HepG2 (cell line): ENCODE measurements around the gene B3GAT3.

Experiments used
- EZH2 ChIP-seq: conservative IDR thresholded peaks from 2 replicates; pipeline ENCODE4 v1.6.1; 2012; ENCODE audit warnings: mild to moderate bottlenecking, low read depth, low read length, moderate library complexity
- GTF2F1 ChIP-seq: fragments of 150-350 bp; IDR thresholded peaks from 2 replicates; pipeline ENCODE4 v1.6.1; 2014; ENCODE audit warnings: low read length
- TAF1 ChIP-seq: sonication (generic); formaldehyde crosslinking; IDR thresholded peaks from 2 replicates; pipeline ENCODE4 v1.4.0; 2020; ENCODE audit warnings: missing genetic modification reagents
- ZNF10 ChIP-seq: sonication (generic); formaldehyde crosslinking; IDR thresholded peaks from 2 replicates; pipeline ENCODE4 v1.4.0; 2020; ENCODE audit warnings: mild to moderate bottlenecking, low read depth, missing genetic modification reagents, borderline replicate concordance
- TF ChIP-seq, protein P1 (sequence below): sonication (generic); formaldehyde crosslinking; IDR thresholded peaks from 2 replicates; pipeline ENCODE4 v1.5.0; 2020; ENCODE audit warnings: mild to moderate bottlenecking, missing genetic modification reagents, moderate library complexity

GRCh38 chr11:62573006-62573591, 48.7 kb downstream of the B3GAT3 start:
- TF ChIP-seq TAF1 (CRISPR knock-in tag), result no peak
- TF ChIP-seq EZH2, result no peak
- TF ChIP-seq GTF2F1, result no peak
- TF ChIP-seq ZNF10, result no peak
- TF ChIP-seq, protein P1, sequence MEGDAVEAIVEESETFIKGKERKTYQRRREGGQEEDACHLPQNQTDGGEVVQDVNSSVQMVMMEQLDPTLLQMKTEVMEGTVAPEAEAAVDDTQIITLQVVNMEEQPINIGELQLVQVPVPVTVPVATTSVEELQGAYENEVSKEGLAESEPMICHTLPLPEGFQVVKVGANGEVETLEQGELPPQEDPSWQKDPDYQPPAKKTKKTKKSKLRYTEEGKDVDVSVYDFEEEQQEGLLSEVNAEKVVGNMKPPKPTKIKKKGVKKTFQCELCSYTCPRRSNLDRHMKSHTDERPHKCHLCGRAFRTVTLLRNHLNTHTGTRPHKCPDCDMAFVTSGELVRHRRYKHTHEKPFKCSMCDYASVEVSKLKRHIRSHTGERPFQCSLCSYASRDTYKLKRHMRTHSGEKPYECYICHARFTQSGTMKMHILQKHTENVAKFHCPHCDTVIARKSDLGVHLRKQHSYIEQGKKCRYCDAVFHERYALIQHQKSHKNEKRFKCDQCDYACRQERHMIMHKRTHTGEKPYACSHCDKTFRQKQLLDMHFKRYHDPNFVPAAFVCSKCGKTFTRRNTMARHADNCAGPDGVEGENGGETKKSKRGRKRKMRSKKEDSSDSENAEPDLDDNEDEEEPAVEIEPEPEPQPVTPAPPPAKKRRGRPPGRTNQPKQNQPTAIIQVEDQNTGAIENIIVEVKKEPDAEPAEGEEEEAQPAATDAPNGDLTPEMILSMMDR (CRISPR knock-in tag), result no peak
